Caco-2 (cell line): ENCODE results near the gene CDKN2AIPNL. TPM values are rescaled to one million over a fixed set of nuclear protein-coding genes. Genes with fewer than 3 reads are reported as not detected.

Experiments used
- BruUV-seq: library from RNA; stranded (reverse); fragments of 400-500 nt; replicated peaks from 2 replicates; lab custom pipeline; 2021; lab: Mats Ljungman, UMichigan
- CTCF ChIA-PET: fragments of 300-600 bp; sonication (Branson Sonifier 250); formaldehyde crosslinking; loops from one replicate; lab custom pipeline; 2022; ENCODE audit warnings: antibody characterized with exemption; lab: Charles Lee
- POLR2A ChIA-PET: fragments of 300-600 bp; sonication (Branson Sonifier 250); formaldehyde crosslinking; loops from one replicate; lab custom pipeline; 2022; ENCODE audit warnings: antibody characterized with exemption; lab: Charles Lee
- DNase-seq, 2 experiments: peaks; one replicate each; pipeline versions ENCODE4 v3.0.0 to v3.0.0-alpha.2; 2020 to 2022
- H3K27me3 ChIP-seq: replicated peaks from 2 replicates; pipeline ENCODE4 v1.6.0; 2011; ENCODE audit warnings: low read length; ENCODE audit not compliant: control insufficient read depth, insufficient read depth
- H3K36me3 ChIP-seq: 2 replicates; pipeline ENCODE4 v1.5.1; 2011; ENCODE audit warnings: low read length; ENCODE audit not compliant: control insufficient read depth, insufficient read depth
- H3K4me1 ChIP-seq: fragments of 250-450 bp; sonication (Bioruptor Pico); 2 replicates; pipeline ENCODE4 v1.5.1; 2020; ENCODE audit warnings: mild to moderate bottlenecking
- H3K4me3 ChIP-seq: 2 replicates; pipeline ENCODE4 v1.5.1; 2011; ENCODE audit warnings: low read depth, mild to moderate bottlenecking, control low read depth, low read length
- H3K9me3 ChIP-seq: fragments of 250-450 bp; sonication (Bioruptor Pico); 2 replicates; pipeline ENCODE4 v1.5.1; 2020; ENCODE audit warnings: mild to moderate bottlenecking, moderate library complexity
- H3K27ac Mint-ChIP-seq: one replicate; pipeline ENCODE4 v1.8.0; 2022; ENCODE audit warnings: mixed read lengths; ENCODE audit not compliant: unreplicated experiment
- H3K27me3 Mint-ChIP-seq: one replicate; pipeline ENCODE4 v1.8.0; 2022; ENCODE audit warnings: mixed read lengths; ENCODE audit not compliant: insufficient read depth, unreplicated experiment
- H3K36me3 Mint-ChIP-seq: one replicate; pipeline ENCODE4 v1.8.0; 2022; ENCODE audit warnings: mild to moderate bottlenecking, mixed read lengths; ENCODE audit not compliant: insufficient read depth, unreplicated experiment
- H3K4me1 Mint-ChIP-seq: one replicate; pipeline ENCODE4 v1.8.0; 2022; ENCODE audit warnings: low read depth, mixed read lengths; ENCODE audit not compliant: unreplicated experiment
- H3K4me3 Mint-ChIP-seq: one replicate; pipeline ENCODE4 v1.8.0; 2022; ENCODE audit warnings: mild to moderate bottlenecking, moderate library complexity, mixed read lengths; ENCODE audit not compliant: unreplicated experiment
- H3K9me3 Mint-ChIP-seq: one replicate; pipeline ENCODE4 v1.8.0; 2022; ENCODE audit warnings: mixed read lengths; ENCODE audit not compliant: unreplicated experiment
- CTCF ChIP-seq, 2 experiments: fragments of 200-600 bp in 1 of 2; IDR thresholded peaks; 1 replicate in 1 of 2; 2 replicates in 1 of 2; pipeline versions ENCODE4 v1.5.1 to v1.8.0; 2011 to 2022; ENCODE audit warnings: antibody characterized with exemption in 1 of 2, control low read depth in 1 of 2, inconsistent platforms in 1 of 2, low read depth in 1 of 2, low read length in 1 of 2, mild to moderate bottlenecking in 1 of 2, moderate library complexity in 1 of 2; ENCODE audit not compliant: insufficient read depth in 1 of 2, severe bottlenecking in 1 of 2, unreplicated experiment in 1 of 2
- intact Hi-C: fragments of 100-400 bp; cut with micrococcal nuclease; formaldehyde crosslinking; loops from one replicate; pipeline ENCODE4 v1.10.0; 2022; ENCODE audit not compliant: unreplicated experiment
- total RNA-seq: library from RNA; stranded (reverse); gene quantifications from 2 replicates; pipeline ENCODE4 v1.2.3, GENCODE V29; 2022

The CDKN2AIPNL gene
- total RNA-seq, 1 experiment from 2014 or later, result 53.2 TPM

DNA sequence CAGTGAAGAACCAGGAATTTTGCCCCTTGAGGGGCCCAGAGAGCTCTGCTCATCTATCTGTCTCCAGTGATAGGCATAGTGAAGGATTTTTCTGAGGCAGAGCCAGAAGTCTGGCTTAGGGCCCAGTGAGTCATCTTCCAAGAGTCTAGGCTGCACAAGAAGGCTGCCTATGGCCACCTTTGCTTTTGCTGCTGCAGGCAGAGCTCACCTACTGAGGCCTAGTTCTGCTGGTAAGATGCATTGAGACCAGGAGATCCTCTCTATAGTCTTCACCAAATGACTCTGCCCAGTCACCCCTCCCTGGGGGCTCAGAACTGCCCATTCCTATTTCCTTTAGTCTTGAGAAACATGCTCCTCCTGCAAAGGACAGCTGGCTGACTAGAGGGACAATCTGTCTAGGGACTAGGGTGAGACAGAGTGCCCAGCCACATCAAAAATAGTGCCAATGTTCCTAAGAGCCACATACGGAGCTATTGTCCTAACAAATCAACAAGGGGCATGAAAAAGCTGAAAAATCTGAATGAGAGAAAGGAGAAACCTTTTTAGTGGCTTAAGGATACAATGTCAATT, 40.3 kb upstream of the CDKN2AIPNL start:
- no peak for TF ChIP-seq CTCF (IDR thresholded peaks at IDR 0.05; ENCODE audit: insufficient read depth in 1 of 2, low read depth in 1 of 2, low read length in 1 of 2, severe bottlenecking in 1 of 2, unreplicated experiment in 1 of 2)
- H3K27me3 ChIP-seq, result no peaks in the 10 kb centered on the region
- Mint-ChIP-seq H3K36me3 (no peaks in the 10 kb centered on the region), H3K27me3 (no peaks in the 10 kb centered on the region), H3K27ac (no peak overlapping the region), H3K4me3 (no peak overlapping the region), H3K9me3 (no peaks in the 10 kb centered on the region), H3K4me1 (peaks cover 22% of the 10 kb centered on the region)
- no peaks in the 10 kb centered on the region for H3K36me3 ChIP-seq
- DNase-seq, result no peak
- peaks cover 23% of the 10 kb centered on the region for H3K4me1 ChIP-seq
- H3K4me3 ChIP-seq, result no peak overlapping the region
- intact Hi-C loops, result no loop called here
- no peaks in the 10 kb centered on the region for H3K9me3 ChIP-seq
- ChIA-PET CTCF (interaction anchor here (1.0 kb wide), 1 partner anchor 59 kb away, joined by 3 read pairs; no protein-coding TSS in a partner anchor), POLR2A (interaction anchor here (0.8 kb wide), 1 partner anchor 73 kb away, joined by 3 read pairs; no protein-coding TSS in a partner anchor)
- no TSS peak for BruUV-seq

DNA sequence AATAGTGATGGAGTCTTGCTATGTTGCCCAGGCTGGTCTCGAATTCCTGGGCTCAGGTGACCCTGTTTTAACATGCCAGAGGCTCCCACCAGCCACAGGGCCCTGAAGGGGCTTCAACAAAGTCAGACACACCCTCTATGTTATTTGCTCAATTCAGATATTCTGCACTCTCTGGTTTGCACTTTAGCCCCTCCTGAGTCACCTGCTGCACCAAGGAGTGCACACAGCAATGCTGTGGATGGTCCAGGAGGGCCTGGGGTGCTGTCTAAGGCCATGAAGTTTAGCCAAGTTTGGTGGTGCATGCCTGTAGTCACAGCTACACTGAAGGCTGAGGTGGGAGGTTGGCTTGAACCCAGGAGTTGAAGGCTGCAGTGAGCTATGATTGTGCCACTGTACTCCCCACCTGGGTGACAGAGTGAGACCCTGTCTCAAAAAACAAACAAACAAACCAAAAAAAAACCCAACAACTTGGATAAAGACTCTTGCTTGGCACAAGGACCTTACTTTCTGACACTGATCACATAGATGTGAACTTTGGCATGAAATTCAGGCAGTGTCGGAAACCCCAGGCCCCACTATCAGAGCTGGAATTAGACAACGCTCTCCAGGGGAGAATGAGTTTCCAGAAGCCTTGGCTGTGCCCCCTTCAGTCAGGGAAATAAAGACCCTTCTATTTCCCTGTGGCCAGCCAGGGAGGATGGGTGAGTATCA, 39.7 kb upstream of the CDKN2AIPNL start:
- Mint-ChIP-seq H3K4me3 (no peak overlapping the region), H3K27me3 (no peaks in the 10 kb centered on the region), H3K9me3 (no peaks in the 10 kb centered on the region), H3K36me3 (no peaks in the 10 kb centered on the region), H3K27ac (no peak overlapping the region), H3K4me1 (peaks cover 27% of the 10 kb centered on the region)
- intact Hi-C loops, result no loop called here
- no peaks in the 10 kb centered on the region for H3K9me3 ChIP-seq
- no peaks in the 10 kb centered on the region for H3K27me3 ChIP-seq
- DNase-seq, result no peak
- no peak overlapping the region for H3K4me3 ChIP-seq
- no TSS peak for BruUV-seq
- peaks cover 30% of the 10 kb centered on the region for H3K4me1 ChIP-seq
- POLR2A ChIA-PET, result interaction anchor here (0.8 kb wide), 1 partner anchor 73 kb away, joined by 3 read pairs; no protein-coding TSS in a partner anchor
- H3K36me3 ChIP-seq, result no peaks in the 10 kb centered on the region
- no peak for TF ChIP-seq CTCF (IDR thresholded peaks at IDR 0.05; ENCODE audit: insufficient read depth in 1 of 2, low read depth in 1 of 2, low read length in 1 of 2, severe bottlenecking in 1 of 2, unreplicated experiment in 1 of 2)
- CTCF ChIA-PET, result interaction anchor here (1.0 kb wide), 1 partner anchor 60 kb away, joined by 3 read pairs; no protein-coding TSS in a partner anchor

- POLR2A ChIA-PET, result interaction anchor here (0.6 kb wide), 1 partner anchor 74 kb away, joined by 5 read pairs; no protein-coding TSS in a partner anchor
- CTCF ChIA-PET, result no interaction called here
These were observed 38.7 kb upstream of the CDKN2AIPNL start for GRCh38 chr5:134450374-134450773.

More at GRCh38 chr5:134450374-134450773, 38.7 kb upstream of the CDKN2AIPNL start:
- Histone ChIP-seq H3K27me3 (no peaks in the 10 kb centered on the region), H3K9me3 (no peaks in the 10 kb centered on the region), H3K4me3 (no peak overlapping the region), H3K36me3 (no peaks in the 10 kb centered on the region), H3K4me1 (peaks cover 30% of the 10 kb centered on the region)
- H3K4me3 Mint-ChIP-seq, result no peak overlapping the region
- H3K4me1 Mint-ChIP-seq, result peaks cover 23% of the 10 kb centered on the region
- no peaks in the 10 kb centered on the region for H3K9me3 Mint-ChIP-seq
- TF ChIP-seq CTCF (IDR thresholded peaks at IDR 0.05; ENCODE audit: insufficient read depth in 1 of 2, low read depth in 1 of 2, low read length in 1 of 2, severe bottlenecking in 1 of 2, unreplicated experiment in 1 of 2), result no peak
- H3K36me3 Mint-ChIP-seq, result no peaks in the 10 kb centered on the region
- no peak overlapping the region for H3K27ac Mint-ChIP-seq
- BruUV-seq, result no TSS peak
- H3K27me3 Mint-ChIP-seq, result no peaks in the 10 kb centered on the region
- no peak for DNase-seq
- intact Hi-C loops, result no loop called here
